DND-41 (cell line): ENCODE measurements around the gene CAPG.

ENCODE experiments used
- ATAC-seq: fragments of 200-7000 bp; cut with Tn5 transposase; 3 replicates; pipeline ENCODE4 v1.9.1; 2021; ENCODE audit warnings: low read depth; ENCODE audit not compliant: insufficient read depth
- DNase-seq: peaks from one replicate; pipeline ENCODE4 v3.0.0-alpha.2; 2020
- H2AFZ ChIP-seq: 2 replicates; pipeline ENCODE4 v1.6.0; 2012; ENCODE audit warnings: low read depth, low read length
- H3K27ac ChIP-seq: 2 replicates; pipeline ENCODE4 v1.5.1; 2012; ENCODE audit warnings: low read length, inconsistent platforms
- H3K27me3 ChIP-seq: fragments of 200-600 bp; sonication (generic); 2 replicates; pipeline ENCODE4 v1.6.0; 2012; ENCODE audit warnings: low read length, mild to moderate bottlenecking, inconsistent platforms; ENCODE audit not compliant: insufficient read depth, poor library complexity
- H3K36me3 ChIP-seq: 2 replicates; pipeline ENCODE4 v1.5.1; 2012; ENCODE audit warnings: low read length, inconsistent platforms; ENCODE audit not compliant: insufficient read depth
- H3K4me1 ChIP-seq: 2 replicates; pipeline ENCODE4 v1.5.1; 2012; ENCODE audit warnings: mild to moderate bottlenecking, low read length; ENCODE audit not compliant: insufficient read depth
- H3K4me2 ChIP-seq: 2 replicates; pipeline ENCODE4 v1.6.0; 2012; ENCODE audit warnings: mild to moderate bottlenecking, moderate library complexity, low read length, inconsistent platforms; ENCODE audit not compliant: insufficient read depth
- H3K4me3 ChIP-seq, 2 experiments: fragments of 200-600 bp in 1 of 2; shearing (Covaris generic) in 1 of 2; 2 replicates each; pipeline ENCODE4 v1.5.1; 2012 to 2016; ENCODE audit warnings: inconsistent platforms in 2 of 2, low read length in 2 of 2, mild to moderate bottlenecking in 2 of 2, low read depth in 1 of 2, moderate library complexity in 1 of 2
- H3K79me2 ChIP-seq: 2 replicates; pipeline ENCODE4 v1.6.0; 2012; ENCODE audit warnings: low read length, inconsistent platforms; ENCODE audit not compliant: insufficient read depth
- H3K9ac ChIP-seq: 2 replicates; pipeline ENCODE4 v1.6.0; 2012; ENCODE audit warnings: low read depth, mild to moderate bottlenecking, inconsistent platforms, low read length, moderate library complexity
- H3K9me3 ChIP-seq: 2 replicates; pipeline ENCODE4 v1.5.1; 2012; ENCODE audit warnings: low read length, moderate library complexity, mild to moderate bottlenecking, inconsistent platforms; ENCODE audit not compliant: insufficient read depth, severe bottlenecking
- H4K20me1 ChIP-seq: 2 replicates; pipeline ENCODE4 v1.6.0; 2012; ENCODE audit warnings: low read length; ENCODE audit not compliant: insufficient read depth
- CTCF ChIP-seq: IDR thresholded peaks from 2 replicates; pipeline ENCODE4 v1.5.1; 2012; ENCODE audit warnings: borderline replicate concordance, low read length, moderate library complexity, mild to moderate bottlenecking; ENCODE audit not compliant: poor library complexity, severe bottlenecking; ENCODE audit errors: extremely low read depth
- EZH2 ChIP-seq: IDR thresholded peaks from 3 replicates; pipeline ENCODE4 v1.6.1; 2012; ENCODE audit warnings: borderline replicate concordance, low read depth, mild to moderate bottlenecking, moderate library complexity, low read length, inconsistent platforms; ENCODE audit not compliant: severe bottlenecking

Gene CAPG

GRCh38 chr2:85434696-85435095 is 24.5 kb upstream of the CAPG start:
- Histone ChIP-seq H3K27ac (no peak overlapping the region), H3K9ac (no peak overlapping the region)
- no peak for TF ChIP-seq EZH2
- TF ChIP-seq CTCF: no peak

GRCh38 chr2:85433511-85434089 is 23.4 kb upstream of the CAPG start:
- DNase-seq (no peak), ATAC-seq (no peak)
- Histone ChIP-seq H3K4me3 (no peak overlapping the region), H3K9me3 (no peaks in the 10 kb centered on the region), H3K4me2 (no peak overlapping the region), H4K20me1 (no peaks in the 10 kb centered on the region), H3K79me2 (no peaks in the 10 kb centered on the region), H3K4me1 (peaks cover 20% of the 10 kb centered on the region), H3K27ac (no peak overlapping the region), H2AFZ (no peak overlapping the region), H3K36me3 (no peaks in the 10 kb centered on the region), H3K9ac (no peak overlapping the region), H3K27me3 (no peaks in the 10 kb centered on the region)
- no peak for TF ChIP-seq EZH2
- TF ChIP-seq CTCF: no peak

More at GRCh38 chr2:85434696-85435095, 24.5 kb upstream of the CAPG start:
- H4K20me1 ChIP-seq: no peaks in the 10 kb centered on the region
- H3K27me3 ChIP-seq: no peaks in the 10 kb centered on the region
- no peak for ATAC-seq
- no peaks in the 10 kb centered on the region for H3K36me3 ChIP-seq
- no peaks in the 10 kb centered on the region for H3K79me2 ChIP-seq
- no peaks in the 10 kb centered on the region for H3K9me3 ChIP-seq
- no peak for DNase-seq
- H3K4me1 ChIP-seq: peaks cover 25% of the 10 kb centered on the region
- no peak overlapping the region for H3K4me3 ChIP-seq
- no peak overlapping the region for H3K4me2 ChIP-seq
- H2AFZ ChIP-seq: no peak overlapping the region

- ATAC-seq (no peak), DNase-seq (no peak)
- Histone ChIP-seq H3K9me3 (no peaks in the 10 kb centered on the region), H3K36me3 (no peaks in the 10 kb centered on the region), H2AFZ (no peak overlapping the region), H3K4me3 (no peak overlapping the region), H3K27me3 (no peaks in the 10 kb centered on the region), H4K20me1 (no peaks in the 10 kb centered on the region), H3K79me2 (no peaks in the 10 kb centered on the region), H3K4me2 (no peak overlapping the region), H3K4me1 (peaks cover 2% of the 10 kb centered on the region; the same call in 1 of the 2 replicates), H3K27ac (no peak overlapping the region), H3K9ac (no peak overlapping the region)
- TF ChIP-seq EZH2 (no peak), CTCF (no peak)
These were observed 21.5 kb upstream of the CAPG start for GRCh38 chr2:85431570-85432205.
